HCT116 (cell line): Measurements from ENCODE around the gene SLC19A3. TPM values are rescaled to one million over a fixed set of nuclear protein-coding genes. Genes with fewer than 3 reads are reported as not detected.

Experiments
- ATAC-seq: fragments of 200-7000 bp; cut with Tn5 transposase; 2 replicates; pipeline ENCODE4 v1.9.1; 2020; ENCODE audit warnings: mild to moderate bottlenecking, moderate library complexity
- BruUV-seq: library from RNA; stranded (reverse); fragments of 400-500 nt; replicated peaks from 2 replicates; lab custom pipeline; 2021; lab: Mats Ljungman, UMichigan
- CTCF ChIA-PET: fragments of 300-600 bp; sonication (Branson Sonifier 250); formaldehyde crosslinking; loops from one replicate; lab custom pipeline; 2021; ENCODE audit warnings: antibody characterized with exemption; lab: Charles Lee
- POLR2A ChIA-PET: fragments of 300-600, 350-600 bp; sonication (Branson Sonifier 250); formaldehyde crosslinking; loops from one replicate; lab custom pipeline; 2021; ENCODE audit warnings: antibody characterized with exemption; lab: Charles Lee
- RAD21 ChIA-PET, 2 experiments: fragments of 300-600 bp; sonication (Branson Sonifier 250); formaldehyde crosslinking; loops; one replicate each; lab custom pipeline; 2023; ENCODE audit warnings: low total read pairs in 2 of 2; ENCODE audit not compliant: uncharacterized antibody in 2 of 2, unreplicated experiment in 2 of 2, low non-redundant PET in 1 of 2; lab: Charles Lee
- DNase-seq: peaks from one replicate; pipeline ENCODE4 v3.0.0-alpha.2; 2010; ENCODE audit warnings: low read depth, low spot score
- H2AFZ ChIP-seq: fragments of 200-600 bp; shearing (Covaris generic), sonication (generic); 2 replicates; pipeline ENCODE4 v1.6.1; 2017; ENCODE audit warnings: low read depth, mixed run types, mixed read lengths, antibody characterized with exemption, low read length; ENCODE audit not compliant: poor library complexity, severe bottlenecking
- H3K27ac ChIP-seq: 2 replicates; pipeline ENCODE4 v1.5.1; 2012; ENCODE audit warnings: low read depth, low read length
- H3K27me3 ChIP-seq: fragments of 200-600 bp; sonication (generic); 2 replicates; pipeline ENCODE4 v1.6.1; 2016; ENCODE audit warnings: mixed run types, low read length, mixed read lengths; ENCODE audit not compliant: insufficient read depth
- H3K36me3 ChIP-seq, 2 experiments: fragments of 200-500 bp in 1 of 2; fragments of 200-600 bp in 1 of 2; sonication (Bioruptor generic) in 1 of 2; sonication (generic) in 1 of 2; 2 replicates each; pipeline versions ENCODE4 v1.5.1 to v1.6.1; 2014 to 2016; ENCODE audit warnings: low read length in 2 of 2, inconsistent platforms in 1 of 2, mixed read lengths in 1 of 2, mixed run types in 1 of 2; ENCODE audit not compliant: insufficient read depth in 2 of 2, control insufficient read depth in 1 of 2
- H3K4me1 ChIP-seq, 2 experiments: fragments of 200-600 bp in 1 of 2; sonication (generic) in 1 of 2; 2 replicates each; pipeline versions ENCODE4 v1.5.1 to v1.6.1; 2012 to 2017; ENCODE audit warnings: low read length in 2 of 2, inconsistent platforms in 1 of 2, mild to moderate bottlenecking in 1 of 2, mixed read lengths in 1 of 2, mixed run types in 1 of 2, moderate library complexity in 1 of 2; ENCODE audit not compliant: insufficient read depth in 2 of 2, control insufficient read depth in 1 of 2
- H3K4me2 ChIP-seq: fragments of 200-600 bp; sonication (generic); 2 replicates; pipeline ENCODE4 v1.6.1; 2017; ENCODE audit warnings: mixed run types, low read length, mixed read lengths
- H3K4me3 ChIP-seq, 2 experiments: fragments of 200-600 bp in 1 of 2; sonication (generic) in 1 of 2; replicated peaks in 1 of 2; 2 replicates each; pipeline ENCODE4 v1.5.1; 2011 to 2016; ENCODE audit warnings: low read length in 2 of 2, control low read depth in 1 of 2, low read depth in 1 of 2, mild to moderate bottlenecking in 1 of 2, mixed read lengths in 1 of 2, mixed run types in 1 of 2
- H3K79me2 ChIP-seq: fragments of 200-600 bp; sonication (generic); 2 replicates; pipeline ENCODE4 v1.6.1; 2017; ENCODE audit warnings: mild to moderate bottlenecking, mixed run types, low read length, moderate library complexity, mixed read lengths; ENCODE audit not compliant: insufficient read depth
- H3K9ac ChIP-seq: fragments of 200-600 bp; sonication (generic); 2 replicates; pipeline ENCODE4 v1.6.1; 2016; ENCODE audit warnings: low read length, mixed read lengths
- H3K9me2 ChIP-seq: fragments of 200-600 bp; sonication (generic), shearing (Covaris generic); 2 replicates; pipeline ENCODE4 v1.6.1; 2017; ENCODE audit warnings: mixed run types, mild to moderate bottlenecking, moderate library complexity; ENCODE audit not compliant: insufficient read depth
- H3K9me3 ChIP-seq, 2 experiments: fragments of 200-500 bp in 1 of 2; fragments of 200-600 bp in 1 of 2; sonication (Bioruptor generic) in 1 of 2; sonication (generic) in 1 of 2; 2 replicates each; pipeline ENCODE4 v1.6.1; 2014 to 2017; ENCODE audit warnings: low read length in 2 of 2, mixed read lengths in 2 of 2, inconsistent platforms in 1 of 2, low read depth in 1 of 2, mild to moderate bottlenecking in 1 of 2, mixed run types in 1 of 2, moderate library complexity in 1 of 2; ENCODE audit not compliant: control insufficient read depth in 1 of 2, insufficient read depth in 1 of 2
- H4K20me1 ChIP-seq: fragments of 200-600 bp; sonication (generic), shearing (Covaris generic); 2 replicates; pipeline ENCODE4 v1.6.1; 2017; ENCODE audit warnings: mixed run types, mild to moderate bottlenecking, moderate library complexity; ENCODE audit not compliant: insufficient read depth
- CBX3 ChIP-seq: IDR thresholded peaks from 2 replicates; pipeline ENCODE4 v1.6.1; 2012; ENCODE audit warnings: low read depth
- EZH2 ChIP-seq: fragments of 200-600 bp; sonication (generic); IDR thresholded peaks from 2 replicates; pipeline ENCODE4 v1.6.1; 2017; ENCODE audit warnings: antibody characterized with exemption, mixed run types
- EZH2phosphoT487 ChIP-seq: fragments of 200-600 bp; IDR thresholded peaks from 2 replicates; pipeline ENCODE4 v1.6.1; 2018; ENCODE audit warnings: antibody characterized with exemption, borderline replicate concordance
- FOSL1 ChIP-seq: IDR thresholded peaks from 2 replicates; pipeline ENCODE4 v1.6.1; 2012; ENCODE audit warnings: low read depth
- JUND ChIP-seq: IDR thresholded peaks from 2 replicates; pipeline ENCODE4 v1.6.1; 2012
- RAD21 ChIP-seq: IDR thresholded peaks from 2 replicates; pipeline ENCODE4 v1.6.1; 2012; ENCODE audit warnings: low read depth, mild to moderate bottlenecking
- REST ChIP-seq: IDR thresholded peaks from 2 replicates; pipeline ENCODE4 v1.6.1; 2012; ENCODE audit warnings: low read depth
- SIN3A ChIP-seq: IDR thresholded peaks from 2 replicates; pipeline ENCODE4 v1.6.1; 2012; ENCODE audit warnings: low read depth
- ZNF274 ChIP-seq: fragments of 200-500 bp; sonication (Bioruptor generic); IDR thresholded peaks from 2 replicates; pipeline ENCODE4 v1.6.1; 2014; ENCODE audit warnings: mild to moderate bottlenecking, low read depth, low read length, inconsistent platforms
- intact Hi-C: fragments of 100-400 bp; cut with micrococcal nuclease; formaldehyde crosslinking; loops from 2 replicates; pipeline ENCODE4 v1.10.0; 2022
- total RNA-seq: library from RNA; stranded (reverse); gene quantifications from one replicate; pipeline ENCODE4 v1.2.1, GENCODE V29; 2021; ENCODE audit not compliant: unreplicated experiment

SLC19A3 gene
- total RNA-seq, 1 experiment from 2014 or later, result not detected

GRCh38 chr2:227661025-227661649 lies 56.7 kb downstream of the SLC19A3 start:
- Histone ChIP-seq H4K20me1 (no peaks in the 10 kb centered on the region), H3K79me2 (no peaks in the 10 kb centered on the region), H3K27ac (no peak overlapping the region), H3K9me3 (no peaks in the 10 kb centered on the region), H2AFZ (no peak overlapping the region), H3K36me3 (no peaks in the 10 kb centered on the region), H3K4me1 (no peaks in the 10 kb centered on the region), H3K4me2 (no peak overlapping the region), H3K9ac (no peak overlapping the region), H3K4me3 (no peak overlapping the region), H3K27me3 (no peaks in the 10 kb centered on the region), H3K9me2 (no peaks in the 10 kb centered on the region)
- no peak for ATAC-seq
- POLR2A ChIA-PET, result no interaction called here
- intact Hi-C loops, result no loop called here
- RAD21 ChIA-PET, result no interaction called here
- no peak for TF ChIP-seq EZH2
- CTCF ChIA-PET, result no interaction called here
- no TSS peak for BruUV-seq
- no peak for DNase-seq

- TF ChIP-seq SIN3A (no peak), REST (no peak), ZNF274 (no peak), EZH2phosphoT487 (no peak), CBX3 (no peak), RAD21 (no peak), FOSL1 (no peak), JUND (no peak)
- TF ChIP-seq, all 23 proteins: peak for 0
- Histone ChIP-seq H3K4me1 (peaks cover 0 to 6% of the 10 kb centered on the region in 2 experiments; a peak in 2 of 4 replicates), H3K36me3 (no peaks in the 10 kb centered on the region), H3K4me3 (no peak overlapping the region), H3K4me2 (no peak overlapping the region), H3K27ac (no peak overlapping the region), H2AFZ (no peak overlapping the region), H3K9ac (no peak overlapping the region), H4K20me1 (no peaks in the 10 kb centered on the region), H3K9me2 (no peaks in the 10 kb centered on the region), H3K79me2 (no peaks in the 10 kb centered on the region), H3K27me3 (no peaks in the 10 kb centered on the region), H3K9me3 (no peaks in the 10 kb centered on the region)
- DNase-seq (no peak), ATAC-seq (no peak)
- RAD21 ChIA-PET, result interaction anchor here (1.9 kb wide), 2 partner anchors 109 kb away, joined by 19 to 22 read pairs; no protein-coding TSS in a partner anchor
- POLR2A ChIA-PET, result interaction anchor here (1.7 kb wide), 1 partner anchor 109 kb away, joined by 11 read pairs; no protein-coding TSS in a partner anchor
- intact Hi-C loops, result loop anchor here (5.0 to 10.0 kb wide), 5 partner anchors 90 to 997 kb away; partner anchors contain the start of gene SCYGR8
- BruUV-seq, result no TSS peak
- CTCF ChIA-PET, result interaction anchor here (0.7 to 3.0 kb wide), 11 partner anchors 13 to 252 kb away, joined by 3 to 72 read pairs (median 5); no protein-coding TSS in a partner anchor
Observed at GRCh38 chr2:227657199-227657845, 60.5 kb downstream of the SLC19A3 start.
